HG02943 (cell line): Measurements from ENCODE around the gene IL17RE.
"Not testable (repeated sequence)": the region's sequence is repeated elsewhere in the genome, so short reads cannot be mapped to it uniquely, and the experiment has no call there.

Experiments used
- ATAC-seq: cut with Tn5 transposase; IDR thresholded peaks from one replicate; pipeline ENCODE4 v1.9.1; 2021; ENCODE audit warnings: mild to moderate bottlenecking, low read depth, moderate library complexity; ENCODE audit not compliant: unreplicated experiment

The IL17RE gene

DNA sequence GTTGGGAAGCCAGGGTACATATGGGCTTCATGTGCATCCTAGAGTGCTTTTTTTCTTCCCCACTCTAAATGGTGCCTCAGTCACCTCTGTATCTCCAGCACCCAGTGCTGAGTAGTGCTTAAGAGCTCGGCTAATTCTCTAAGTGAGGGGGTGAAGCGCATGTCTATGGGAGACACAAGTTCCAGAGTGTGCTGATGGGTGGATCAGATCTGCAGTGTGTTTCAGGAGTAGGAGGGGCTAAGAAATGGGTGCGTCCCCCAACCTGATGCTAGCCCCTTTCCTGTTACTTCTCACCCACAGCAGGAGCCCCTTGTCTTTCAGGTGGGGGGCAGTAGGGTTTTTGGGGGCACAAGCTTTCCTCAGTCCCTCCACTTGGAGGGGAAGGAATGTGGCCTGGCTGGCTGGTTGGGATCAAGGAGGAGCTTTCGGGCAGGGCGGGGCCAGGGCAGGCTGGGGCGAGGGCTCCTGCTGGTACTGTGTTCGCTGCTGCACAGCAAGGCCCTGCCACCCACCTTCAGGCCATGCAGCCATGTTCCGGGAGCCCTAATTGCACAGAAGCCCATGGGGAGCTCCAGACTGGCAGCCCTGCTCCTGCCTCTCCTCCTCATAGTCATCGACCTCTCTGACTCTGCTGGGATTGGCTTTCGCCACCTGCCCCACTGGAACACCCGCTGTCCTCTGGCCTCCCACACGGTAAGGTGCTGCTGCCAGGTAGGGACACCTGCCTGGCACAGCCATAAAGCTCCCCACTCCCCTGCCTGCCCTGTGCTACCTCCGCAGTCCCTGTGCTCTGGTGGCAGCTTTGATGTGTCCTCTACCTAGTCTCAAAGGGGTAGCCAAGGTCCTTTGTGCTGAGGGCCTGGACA, at the start of gene IL17RE:
TSS of gene IL17RE (plus strand) at position 477 of the 866 bp plus-strand sequence. CDS start at position 562, 85 bp downstream.
- ATAC-seq: no peak

- ATAC-seq: not testable (repeated sequence)
Observed at GRCh38 chr3:9854291-9854940, 48.2 kb upstream of the IL17RE start.

DNA sequence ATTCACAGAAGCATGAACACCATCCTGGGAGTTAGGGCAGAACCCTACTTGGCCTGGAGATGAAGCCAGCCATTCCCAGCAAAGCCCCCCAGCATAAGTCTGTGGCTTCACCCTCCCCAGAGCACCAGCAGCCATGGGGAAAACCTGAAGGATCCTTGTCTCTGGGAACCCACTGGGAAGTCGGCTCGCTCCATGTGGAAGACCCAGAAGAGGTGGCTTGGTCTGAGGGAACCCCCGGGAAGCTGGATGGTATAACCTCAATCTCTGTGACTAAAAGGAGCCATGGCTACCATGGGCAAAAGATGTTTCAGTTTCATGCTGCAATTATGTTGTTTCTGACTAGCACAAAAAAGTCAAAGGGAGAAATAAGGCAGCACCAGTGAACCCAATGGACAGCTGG, 47.1 kb upstream of the IL17RE start:
- ATAC-seq: no peak

DNA sequence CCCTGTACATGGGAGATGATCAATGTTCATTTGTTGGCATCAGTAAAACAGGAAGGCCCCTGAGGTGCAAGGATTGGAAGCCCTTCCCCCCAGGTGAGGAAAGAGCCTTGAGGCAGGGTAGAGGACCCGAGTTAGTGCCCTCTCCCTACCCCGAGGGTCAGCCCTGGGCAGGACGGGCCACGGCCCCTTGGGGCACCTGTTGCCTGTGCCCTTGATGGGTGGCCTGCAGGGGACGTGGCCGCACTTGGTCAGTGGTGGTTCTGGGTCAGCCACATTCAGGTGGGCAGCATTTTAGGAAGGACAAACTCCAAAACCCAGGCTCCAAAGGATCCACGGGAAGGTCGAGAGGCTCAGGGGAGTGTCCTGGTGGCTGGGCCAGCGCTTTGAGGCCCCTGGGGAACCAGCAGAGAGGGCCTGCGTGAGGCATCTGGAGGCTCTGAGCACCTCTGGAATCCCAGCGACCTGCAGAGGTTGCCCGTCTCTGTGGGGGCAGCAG, 43.1 kb upstream of the IL17RE start:
- ATAC-seq: no peak

- no peak for ATAC-seq
Observed at GRCh38 chr3:9861201-9861600, 41.4 kb upstream of the IL17RE start.

DNA sequence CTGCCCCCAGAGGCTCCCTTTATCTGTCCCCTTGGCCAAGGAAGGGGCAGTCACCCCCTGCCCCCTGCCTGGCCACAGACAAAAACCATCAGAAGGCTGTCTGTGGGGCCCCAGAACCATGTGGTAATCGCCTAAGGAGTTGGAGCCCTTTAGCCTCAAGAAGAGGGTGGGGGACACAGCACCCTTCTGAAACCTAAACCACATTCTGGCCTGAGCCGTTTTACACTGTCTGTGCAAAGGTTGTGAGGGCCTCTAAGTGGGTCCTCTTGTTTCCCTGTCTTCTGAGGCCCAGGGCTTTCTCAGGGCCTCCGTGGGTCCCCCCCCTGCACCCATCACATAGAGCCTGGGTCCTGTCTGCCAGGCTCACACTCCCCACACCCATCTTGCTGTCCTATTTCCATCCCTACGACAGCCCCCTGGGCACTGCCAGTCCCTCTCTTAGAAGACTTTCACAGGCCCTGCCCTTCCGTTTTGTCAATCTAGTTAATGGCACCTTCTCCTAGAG, 41.0 kb upstream of the IL17RE start:
- ATAC-seq: no peak

DNA sequence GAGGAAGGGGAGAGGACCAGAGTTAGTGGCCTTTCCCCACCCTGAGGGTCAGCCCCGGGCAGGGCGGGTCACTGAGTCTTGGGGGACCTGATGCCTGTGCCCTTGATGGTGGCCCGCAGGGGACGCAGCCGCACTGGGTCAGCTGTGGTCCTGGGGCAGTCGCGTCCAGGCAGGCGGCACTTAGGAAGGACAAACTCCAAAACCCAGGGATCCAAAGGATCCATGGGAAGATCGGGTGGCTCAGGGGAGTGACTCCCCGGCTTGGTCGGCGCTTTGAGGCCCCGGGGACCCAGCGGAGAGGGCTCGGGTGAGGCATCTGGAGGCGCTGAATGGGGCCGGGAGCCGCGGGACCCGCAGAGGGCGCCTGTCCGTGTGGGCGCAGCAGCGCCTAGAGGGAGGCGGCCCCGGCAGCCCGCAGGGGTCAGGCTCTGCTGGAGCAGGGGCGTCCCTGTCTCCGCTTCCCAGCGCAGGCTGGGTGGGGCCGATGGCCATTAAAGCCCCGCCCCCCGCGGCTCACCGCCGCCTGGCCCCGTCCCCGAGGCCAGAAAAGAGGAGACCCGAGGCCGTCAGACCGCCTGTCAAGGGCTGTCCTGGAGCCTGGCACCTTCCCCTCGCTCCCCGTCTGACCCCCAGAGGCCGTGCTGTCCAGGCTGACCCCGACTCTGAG, 40.1 kb upstream of the IL17RE start:
- ATAC-seq: no peak

GRCh38 chr3:9863058-9863772, 39.4 kb upstream of the IL17RE start:
- no peak for ATAC-seq

GRCh38 chr3:9864200-9864927, 38.3 kb upstream of the IL17RE start:
- ATAC-seq: no peak

GRCh38 chr3:9865125-9865637, 37.5 kb upstream of the IL17RE start:
- not testable (repeated sequence) for ATAC-seq

- no peak for ATAC-seq
Observed at GRCh38 chr3:9866639-9867038, 36.0 kb upstream of the IL17RE start.

DNA sequence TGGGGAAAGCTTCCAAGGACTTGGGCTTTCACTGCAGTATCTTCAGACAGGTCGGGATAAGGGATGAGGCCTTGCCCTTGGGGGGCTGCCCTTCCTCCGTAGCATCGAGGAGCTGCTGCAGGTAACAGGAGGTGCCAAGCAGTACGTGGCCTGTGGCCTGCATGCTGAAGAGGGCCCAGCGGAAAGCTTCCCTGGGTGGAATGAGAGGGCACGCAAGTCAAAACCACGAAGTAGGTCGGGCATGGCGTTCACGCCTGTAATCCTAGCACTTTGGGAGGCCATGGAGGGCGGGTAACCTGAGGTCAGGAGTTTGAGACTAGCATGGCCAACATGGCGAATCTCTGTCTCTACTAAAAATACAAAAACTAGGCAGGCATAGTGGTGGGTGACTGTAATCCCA, 35.5 kb upstream of the IL17RE start:
- no peak for ATAC-seq

DNA sequence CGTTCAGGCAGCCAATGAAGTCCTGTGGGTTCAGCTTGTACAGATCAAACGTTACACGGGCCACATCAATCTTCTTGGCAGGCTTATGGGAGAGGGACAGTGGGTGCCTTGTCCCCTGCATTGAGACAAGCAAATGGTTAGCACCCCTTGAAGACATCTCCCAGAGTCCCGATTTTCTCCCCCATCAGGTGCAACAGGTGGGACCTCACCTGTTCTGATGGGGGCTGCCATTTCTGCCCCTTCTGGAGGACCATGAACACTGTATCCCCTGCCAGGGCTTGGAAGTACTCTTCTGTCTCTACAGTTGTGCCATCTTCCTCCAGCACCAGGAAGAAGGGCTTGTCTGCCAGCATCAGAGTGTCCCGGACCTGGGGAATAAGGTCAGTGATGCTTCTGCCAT, 32.7 kb upstream of the IL17RE start:
- no peak for ATAC-seq

DNA sequence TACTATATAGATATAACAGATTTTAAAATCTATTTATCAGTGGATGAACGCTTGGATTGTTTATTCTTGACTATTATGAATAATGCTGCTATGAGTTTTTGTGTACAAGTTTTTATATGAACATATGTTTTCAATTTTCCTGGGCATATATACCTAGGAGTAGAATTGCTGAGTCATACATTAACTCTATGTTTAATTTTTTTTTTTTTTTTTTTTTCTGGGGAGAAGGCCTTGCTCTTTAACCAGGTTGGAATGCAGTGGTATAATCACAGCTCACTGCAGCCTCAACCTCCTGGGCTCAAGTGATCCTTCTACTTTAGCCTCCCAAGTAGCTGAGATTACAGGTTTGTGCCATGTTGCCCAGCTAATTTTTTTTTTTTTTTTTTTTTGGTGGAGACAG, 31.7 kb upstream of the IL17RE start:
- no peak for ATAC-seq

- not testable (repeated sequence) for ATAC-seq
Observed at GRCh38 chr3:9872067-9872466, 30.6 kb upstream of the IL17RE start.

- no peak for ATAC-seq
Observed at GRCh38 chr3:9875448-9875847, 27.2 kb upstream of the IL17RE start.

GRCh38 chr3:9876255-9876654, 26.4 kb upstream of the IL17RE start:
- not testable (repeated sequence) for ATAC-seq

- ATAC-seq: no peak
Observed at GRCh38 chr3:9876991-9877390, 25.7 kb upstream of the IL17RE start.

GRCh38 chr3:9878700-9879099, 23.9 kb upstream of the IL17RE start:
- ATAC-seq: no peak
